ENCODE data around the gene CLK2. TPM values are rescaled to one million over a fixed set of nuclear protein-coding genes. Genes with fewer than 3 reads are reported as not detected.
"Not testable (repeated sequence)": the region's sequence is repeated elsewhere in the genome, so short reads cannot be mapped to it uniquely, and the experiment has no call there.

CLK2 gene
- total RNA-seq, 4 donors from 2014 or later, result 14.4 to 51.4 (median 32.9) TPM

- ATAC-seq, result peak; percentile 98
- H3K9me3 ChIP-seq, result no peaks in the 10 kb centered on the region
- no peaks in the 10 kb centered on the region for H3K36me3 ChIP-seq
- H3K27me3 ChIP-seq, result no peaks in the 10 kb centered on the region
- peaks cover 2 to 43% (median 19%) of the 10 kb centered on the region in 3 donors for H3K4me1 ChIP-seq
- WGBS, 2 donors (ENCODE audit: low coverage in 1 of 2), result 0% methylated on average over 11 to 25 of the region's 42 CpGs
- H3K4me3 ChIP-seq, result peak overlapping the region; percentile 54 to 65
- peak overlapping the region; percentile 89 to 96 (median 90) for H3K27ac ChIP-seq
- TF ChIP-seq POLR2AphosphoS5 (IDR thresholded peaks at IDR 0.05), result peak; percentile 55
- TF ChIP-seq EP300 (IDR thresholded peaks at IDR 0.05), result no peak
- TF ChIP-seq, protein P1, sequence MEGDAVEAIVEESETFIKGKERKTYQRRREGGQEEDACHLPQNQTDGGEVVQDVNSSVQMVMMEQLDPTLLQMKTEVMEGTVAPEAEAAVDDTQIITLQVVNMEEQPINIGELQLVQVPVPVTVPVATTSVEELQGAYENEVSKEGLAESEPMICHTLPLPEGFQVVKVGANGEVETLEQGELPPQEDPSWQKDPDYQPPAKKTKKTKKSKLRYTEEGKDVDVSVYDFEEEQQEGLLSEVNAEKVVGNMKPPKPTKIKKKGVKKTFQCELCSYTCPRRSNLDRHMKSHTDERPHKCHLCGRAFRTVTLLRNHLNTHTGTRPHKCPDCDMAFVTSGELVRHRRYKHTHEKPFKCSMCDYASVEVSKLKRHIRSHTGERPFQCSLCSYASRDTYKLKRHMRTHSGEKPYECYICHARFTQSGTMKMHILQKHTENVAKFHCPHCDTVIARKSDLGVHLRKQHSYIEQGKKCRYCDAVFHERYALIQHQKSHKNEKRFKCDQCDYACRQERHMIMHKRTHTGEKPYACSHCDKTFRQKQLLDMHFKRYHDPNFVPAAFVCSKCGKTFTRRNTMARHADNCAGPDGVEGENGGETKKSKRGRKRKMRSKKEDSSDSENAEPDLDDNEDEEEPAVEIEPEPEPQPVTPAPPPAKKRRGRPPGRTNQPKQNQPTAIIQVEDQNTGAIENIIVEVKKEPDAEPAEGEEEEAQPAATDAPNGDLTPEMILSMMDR (IDR thresholded peaks at IDR 0.05), result peak in 1 of 4 experiments; percentile 7
- peak; percentile 35 to 59 for TF ChIP-seq POLR2A (IDR thresholded peaks at IDR 0.05)
Measured at GRCh38 chr1:155227261-155228095, 45.8 kb downstream of the CLK2 start.

DNA sequence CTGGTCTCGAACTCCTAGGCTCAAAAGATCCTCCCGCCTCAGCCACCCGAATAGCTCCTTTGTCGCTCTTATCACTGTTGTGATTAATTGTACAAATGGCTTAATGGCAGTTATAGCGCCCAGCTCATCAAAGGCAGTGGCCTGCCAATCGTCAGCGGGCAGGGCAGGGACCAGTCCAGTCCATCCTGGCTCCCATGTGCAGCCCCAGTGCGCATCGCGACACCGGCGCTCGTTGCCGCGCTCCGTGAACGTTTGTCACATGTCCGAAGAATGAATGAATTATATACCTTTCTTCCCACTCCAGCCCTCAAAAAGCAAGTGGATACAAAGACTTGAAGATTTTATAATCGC lies 46.4 kb downstream of the CLK2 start:
- ATAC-seq, result peak; percentile 31
- H3K4me3 ChIP-seq, result peak overlapping the region; percentile 53 to 65
- no peaks in the 10 kb centered on the region for H3K27me3 ChIP-seq
- no peaks in the 10 kb centered on the region for H3K9me3 ChIP-seq
- TF ChIP-seq POLR2AphosphoS5 (IDR thresholded peaks at IDR 0.05), result no peak
- TF ChIP-seq EP300 (IDR thresholded peaks at IDR 0.05), result no peak
- TF ChIP-seq, protein P1 (IDR thresholded peaks at IDR 0.05), result no peak
- no peak for TF ChIP-seq POLR2A (IDR thresholded peaks at IDR 0.05)
- peak overlapping the region; percentile 86 to 90 (median 89) for H3K27ac ChIP-seq
- 0% methylated on average over 4 to 19 of the region's 19 CpGs for WGBS, 2 donors (ENCODE audit: low coverage in 1 of 2)
- no peaks in the 10 kb centered on the region for H3K36me3 ChIP-seq
- peaks cover 0 to 38% (median 14%) of the 10 kb centered on the region in 3 donors for H3K4me1 ChIP-seq

GRCh38 chr1:155226188-155226909 lies 47.0 kb downstream of the CLK2 start:
- no peak for TF ChIP-seq POLR2A (IDR thresholded peaks at IDR 0.05)
- TF ChIP-seq, protein P1 (IDR thresholded peaks at IDR 0.05), result peak in 3 of 4 experiments; percentile 60 to 76 (median 69)
- Histone ChIP-seq H3K4me3 (peak overlapping the region; percentile 53 to 65), H3K36me3 (no peaks in the 10 kb centered on the region), H3K27me3 (no peaks in the 10 kb centered on the region), H3K4me1 (peaks cover 0 to 32% (median 9%) of the 10 kb centered on the region in 3 donors), H3K9me3 (no peaks in the 10 kb centered on the region), H3K27ac (peak overlapping the region; percentile 86 to 90 (median 89))
- peak; percentile 35 for ATAC-seq
- WGBS, 2 donors (ENCODE audit: low coverage in 1 of 2), result 1 to 2% methylated on average over 7 of the region's 7 CpGs

DNA sequence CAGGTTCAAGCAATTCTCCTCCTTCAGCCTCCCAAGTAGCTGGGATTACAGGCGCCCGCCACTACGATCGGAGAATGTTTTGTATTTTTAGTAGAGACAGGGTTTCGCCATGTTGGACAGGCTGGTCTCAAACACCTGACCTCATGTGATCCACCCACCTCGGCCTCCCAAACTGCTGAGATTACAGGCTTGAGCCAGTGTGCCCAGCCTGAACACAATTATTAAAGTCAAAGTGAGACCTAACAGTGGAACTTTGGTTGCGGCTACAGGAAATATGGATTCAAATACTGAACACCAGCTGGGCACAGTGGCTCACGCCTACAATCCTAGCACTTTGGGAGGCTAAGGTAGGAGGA lies 47.9 kb downstream of the CLK2 start:
- peaks cover 0 to 30% (median 8%) of the 10 kb centered on the region in 3 donors for H3K4me1 ChIP-seq
- not testable (repeated sequence) for H3K36me3 ChIP-seq, H3K9me3 ChIP-seq, H3K27me3 ChIP-seq, ATAC-seq, H3K4me3 ChIP-seq
- 92% methylated on average over 5 of the region's 8 CpGs; no CpG with 5 or more reads in 1 of the 2 donors for WGBS, 2 donors (ENCODE audit: low coverage in 1 of 2)
- H3K27ac ChIP-seq, result peak overlapping the region in 2 of 4 donors; percentile 22 to 90

DNA sequence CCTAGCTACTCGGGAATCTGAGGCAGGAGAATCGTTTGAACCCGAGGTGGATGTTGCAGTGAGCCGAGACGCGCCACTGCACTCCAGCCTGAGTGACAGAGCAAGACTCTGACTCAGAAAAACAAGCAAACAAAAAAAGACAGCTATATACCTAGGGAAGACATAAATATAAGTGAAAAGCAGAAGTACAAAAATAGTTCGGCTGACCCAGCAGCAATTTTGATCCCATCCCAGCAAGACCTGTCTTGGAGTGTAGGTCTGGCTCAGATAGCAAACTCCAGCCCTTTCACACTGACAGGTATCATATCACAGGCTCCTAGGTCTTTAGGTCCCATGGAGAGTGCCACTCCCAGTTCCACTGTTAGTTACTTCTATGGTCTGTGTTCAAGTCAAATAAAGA lies 50.3 kb downstream of the CLK2 start:
- WGBS, 2 donors (ENCODE audit: low coverage in 1 of 2), result 53 to 94% methylated on average over 1 to 6 of the region's 7 CpGs
- H3K36me3 ChIP-seq, result no peaks in the 10 kb centered on the region
- TF ChIP-seq, protein P1 (IDR thresholded peaks at IDR 0.05), result no peak
- TF ChIP-seq EP300 (IDR thresholded peaks at IDR 0.05) (no peak), POLR2A (IDR thresholded peaks at IDR 0.05) (no peak), POLR2AphosphoS5 (IDR thresholded peaks at IDR 0.05) (no peak)
- peaks cover 0 to 35% (median 8%) of the 10 kb centered on the region in 3 donors for H3K4me1 ChIP-seq
- no peaks in the 10 kb centered on the region for H3K27me3 ChIP-seq
- H3K27ac ChIP-seq, result no peak overlapping the region
- no peaks in the 10 kb centered on the region for H3K9me3 ChIP-seq
- no peak overlapping the region for H3K4me3 ChIP-seq
- ATAC-seq, result no peak

DNA sequence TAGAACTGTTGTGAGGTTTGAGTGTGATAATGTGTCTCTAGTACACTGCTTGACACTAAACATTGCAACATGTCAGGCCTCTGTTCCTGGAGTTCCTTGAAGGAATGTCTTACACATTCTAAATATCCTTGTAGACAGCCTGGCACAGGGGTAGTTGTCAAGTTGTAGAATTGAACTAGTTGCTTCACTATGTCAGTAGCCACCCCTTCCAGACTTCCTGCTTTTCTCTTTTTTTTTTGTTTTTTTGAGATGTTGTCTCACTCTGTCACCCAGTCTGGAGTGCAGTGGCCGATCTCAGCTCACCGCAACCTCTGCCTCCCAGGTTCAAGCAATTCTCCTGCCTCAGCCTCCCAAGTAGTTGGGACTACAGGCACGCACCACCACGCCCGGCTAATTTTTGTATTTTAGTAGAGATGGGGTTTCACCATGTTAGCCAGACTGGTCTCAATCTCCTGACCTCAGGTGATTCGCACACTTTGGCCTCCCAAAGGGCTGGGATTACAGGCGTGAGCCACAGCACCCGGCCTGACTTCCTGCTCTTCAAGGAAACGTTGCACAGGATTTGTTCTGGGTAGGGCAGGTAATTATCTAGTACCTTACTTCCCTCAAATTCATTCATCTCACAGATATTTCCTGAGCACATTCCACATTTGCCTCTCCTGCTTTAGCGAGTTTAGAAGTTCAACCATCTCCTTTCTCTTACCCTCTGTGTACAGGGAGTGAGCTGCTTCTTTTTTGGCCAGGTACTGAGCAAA lies 52.9 kb downstream of the CLK2 start:
- not testable (repeated sequence) for H3K36me3 ChIP-seq, H3K9me3 ChIP-seq, H3K27me3 ChIP-seq, H3K27ac ChIP-seq, ATAC-seq, H3K4me3 ChIP-seq
- WGBS, 2 donors (ENCODE audit: low coverage in 1 of 2), result 90 to 92% methylated on average over 2 to 9 of the region's 10 CpGs
- peaks cover 0 to 16% (median 0%) of the 10 kb centered on the region in 3 donors for H3K4me1 ChIP-seq
